ENCODE data around the gene TCF7L1.
"Not testable (repeated sequence)": the region's sequence is repeated elsewhere in the genome, so short reads cannot be mapped to it uniquely, and the experiment has no call there.

The TCF7L1 gene

DNA sequence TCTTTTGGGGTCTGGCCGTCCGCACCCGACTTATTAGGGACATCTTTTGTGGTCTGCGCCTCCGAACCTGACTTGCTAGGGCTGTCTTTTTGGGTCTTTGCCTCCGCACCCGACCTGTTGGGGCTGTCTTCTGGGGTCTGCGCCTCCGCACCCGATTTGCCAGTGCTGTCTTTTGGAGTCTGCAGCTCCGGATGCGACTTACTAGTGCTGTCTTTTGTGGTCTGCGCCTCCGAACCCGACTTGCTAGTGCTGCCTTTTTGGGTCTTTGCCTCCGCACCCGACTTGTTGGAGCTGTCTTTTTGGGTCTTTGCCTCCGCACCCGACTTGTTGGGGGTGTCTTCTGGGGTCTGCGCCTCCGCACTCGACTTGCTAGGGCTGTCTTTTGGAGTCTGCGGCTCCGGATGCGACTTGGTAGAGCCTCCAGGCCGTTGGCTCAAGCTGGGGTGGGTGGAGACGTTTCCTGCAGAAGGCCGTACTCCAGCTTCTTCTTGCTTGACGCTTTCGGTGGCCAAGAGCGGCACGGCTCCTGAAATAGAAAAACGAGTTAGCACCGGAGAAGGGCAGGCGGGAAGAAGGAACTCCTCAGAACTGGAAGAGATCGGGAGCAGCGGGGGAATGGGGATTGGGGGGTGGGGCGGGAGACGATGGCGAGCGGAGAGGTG is 194.1 kb downstream of the TCF7L1 start:
- DNase-seq (ENCODE audit: extremely low read depth, low read depth): no peak
- TF ChIP-seq, protein P1, sequence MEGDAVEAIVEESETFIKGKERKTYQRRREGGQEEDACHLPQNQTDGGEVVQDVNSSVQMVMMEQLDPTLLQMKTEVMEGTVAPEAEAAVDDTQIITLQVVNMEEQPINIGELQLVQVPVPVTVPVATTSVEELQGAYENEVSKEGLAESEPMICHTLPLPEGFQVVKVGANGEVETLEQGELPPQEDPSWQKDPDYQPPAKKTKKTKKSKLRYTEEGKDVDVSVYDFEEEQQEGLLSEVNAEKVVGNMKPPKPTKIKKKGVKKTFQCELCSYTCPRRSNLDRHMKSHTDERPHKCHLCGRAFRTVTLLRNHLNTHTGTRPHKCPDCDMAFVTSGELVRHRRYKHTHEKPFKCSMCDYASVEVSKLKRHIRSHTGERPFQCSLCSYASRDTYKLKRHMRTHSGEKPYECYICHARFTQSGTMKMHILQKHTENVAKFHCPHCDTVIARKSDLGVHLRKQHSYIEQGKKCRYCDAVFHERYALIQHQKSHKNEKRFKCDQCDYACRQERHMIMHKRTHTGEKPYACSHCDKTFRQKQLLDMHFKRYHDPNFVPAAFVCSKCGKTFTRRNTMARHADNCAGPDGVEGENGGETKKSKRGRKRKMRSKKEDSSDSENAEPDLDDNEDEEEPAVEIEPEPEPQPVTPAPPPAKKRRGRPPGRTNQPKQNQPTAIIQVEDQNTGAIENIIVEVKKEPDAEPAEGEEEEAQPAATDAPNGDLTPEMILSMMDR (IDR thresholded peaks at IDR 0.05; ENCODE audit: low read depth, low read length, missing control alignments): no peak
- H3K4me3 ChIP-seq (replicated peaks; ENCODE audit: low read depth, low read length): peak overlapping the region; percentile 91

DNA sequence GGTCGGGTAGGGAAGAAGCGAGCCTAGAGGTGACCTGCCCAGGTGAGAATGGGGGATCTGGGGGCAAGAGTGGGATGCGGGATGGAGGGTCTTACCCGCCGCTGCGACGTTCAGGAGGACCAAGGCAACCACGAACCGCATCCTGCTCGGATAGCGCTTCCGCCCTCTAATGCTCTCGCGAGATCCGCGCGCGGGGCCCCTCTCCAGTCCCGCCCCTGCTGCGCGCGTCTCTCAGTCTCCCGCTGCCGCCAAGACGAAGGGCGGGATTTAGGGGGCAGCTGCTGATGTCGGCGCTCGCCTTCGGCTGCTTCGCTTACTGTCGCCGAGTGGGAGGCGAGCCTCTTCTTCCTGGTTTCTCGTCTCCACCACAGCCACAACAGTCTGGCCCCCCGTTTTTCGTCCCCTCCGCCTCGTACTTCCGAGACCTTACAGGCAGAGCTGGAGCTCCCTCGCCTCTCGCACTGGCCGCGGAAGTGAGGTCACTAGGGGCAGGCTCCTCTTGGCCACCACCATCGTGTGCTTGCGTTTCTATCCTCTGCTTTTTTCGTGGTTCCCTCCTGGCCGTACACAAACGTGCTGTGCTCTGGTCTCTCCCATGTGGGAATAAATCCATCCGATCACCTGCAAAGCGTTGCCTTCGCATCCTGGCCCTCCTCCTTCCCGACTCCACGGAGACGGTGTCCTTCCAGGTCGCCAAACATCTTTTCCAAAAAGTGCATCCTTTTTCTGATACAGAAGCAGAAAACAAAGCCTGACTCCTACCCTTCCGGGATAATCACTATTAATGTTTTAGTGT is 194.8 kb downstream of the TCF7L1 start, which contains the start of gene TGOLN2:
TSS of gene TGOLN2 (minus strand) at position 168 of the 796 bp plus-strand sequence. CDS start at position 141, 27 bp downstream.
- peak within 1 kb of the TSS; percentile 91 for H3K4me3 ChIP-seq (replicated peaks; ENCODE audit: low read depth, low read length)
- TF ChIP-seq, protein P1 (IDR thresholded peaks at IDR 0.05; ENCODE audit: low read depth, low read length, missing control alignments): no peak
- peak; percentile 37 for DNase-seq (ENCODE audit: extremely low read depth, low read depth)

DNA sequence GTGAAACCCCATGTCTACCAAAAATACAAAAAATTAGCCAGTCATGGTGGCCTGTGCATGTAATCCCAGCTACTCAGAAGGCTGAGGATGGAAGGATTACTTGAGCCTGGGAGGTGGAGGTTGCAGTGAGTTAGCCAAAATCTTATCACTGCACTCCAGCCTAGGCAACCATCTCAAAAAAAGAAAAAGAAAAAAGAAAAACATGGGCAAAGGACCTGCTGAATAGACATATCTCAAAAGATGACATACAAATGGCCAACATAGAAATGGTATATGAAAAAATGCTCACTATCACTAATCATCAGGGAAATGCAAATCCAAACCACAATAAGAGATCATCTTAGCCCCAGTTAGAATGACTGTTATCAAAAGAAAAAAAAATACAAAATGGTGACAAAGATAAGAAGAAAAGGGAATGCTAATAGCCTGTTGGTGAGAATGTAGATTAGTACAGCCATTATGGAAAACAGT is 196.0 kb downstream of the TCF7L1 start:
- no peak overlapping the region for H3K4me3 ChIP-seq (replicated peaks; ENCODE audit: low read depth, low read length)
- DNase-seq (ENCODE audit: extremely low read depth, low read depth): no peak
- TF ChIP-seq, protein P1 (IDR thresholded peaks at IDR 0.05; ENCODE audit: low read depth, low read length, missing control alignments): no peak

DNA sequence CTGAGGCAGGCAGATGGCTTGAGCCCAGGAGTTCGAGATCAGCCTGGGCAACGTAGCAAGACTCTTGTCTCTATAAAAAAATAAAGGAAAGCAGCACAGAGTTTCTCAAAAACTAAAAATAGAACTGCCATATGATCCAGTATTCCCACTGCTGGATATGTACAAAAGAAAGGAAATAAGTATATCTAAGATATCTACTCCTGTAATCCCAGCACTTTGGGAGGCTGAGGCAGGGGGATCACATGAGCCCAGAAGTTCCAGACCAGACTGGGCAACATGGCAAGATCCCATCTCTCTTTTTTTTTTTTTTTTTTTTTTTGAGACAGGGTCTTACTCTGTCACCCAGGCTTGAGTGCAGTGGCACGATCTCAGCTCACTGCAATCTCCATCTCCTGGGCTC is 196.5 kb downstream of the TCF7L1 start:
- not testable (repeated sequence) for H3K4me3 ChIP-seq (replicated peaks; ENCODE audit: low read depth, low read length); DNase-seq (ENCODE audit: extremely low read depth, low read depth)

DNA sequence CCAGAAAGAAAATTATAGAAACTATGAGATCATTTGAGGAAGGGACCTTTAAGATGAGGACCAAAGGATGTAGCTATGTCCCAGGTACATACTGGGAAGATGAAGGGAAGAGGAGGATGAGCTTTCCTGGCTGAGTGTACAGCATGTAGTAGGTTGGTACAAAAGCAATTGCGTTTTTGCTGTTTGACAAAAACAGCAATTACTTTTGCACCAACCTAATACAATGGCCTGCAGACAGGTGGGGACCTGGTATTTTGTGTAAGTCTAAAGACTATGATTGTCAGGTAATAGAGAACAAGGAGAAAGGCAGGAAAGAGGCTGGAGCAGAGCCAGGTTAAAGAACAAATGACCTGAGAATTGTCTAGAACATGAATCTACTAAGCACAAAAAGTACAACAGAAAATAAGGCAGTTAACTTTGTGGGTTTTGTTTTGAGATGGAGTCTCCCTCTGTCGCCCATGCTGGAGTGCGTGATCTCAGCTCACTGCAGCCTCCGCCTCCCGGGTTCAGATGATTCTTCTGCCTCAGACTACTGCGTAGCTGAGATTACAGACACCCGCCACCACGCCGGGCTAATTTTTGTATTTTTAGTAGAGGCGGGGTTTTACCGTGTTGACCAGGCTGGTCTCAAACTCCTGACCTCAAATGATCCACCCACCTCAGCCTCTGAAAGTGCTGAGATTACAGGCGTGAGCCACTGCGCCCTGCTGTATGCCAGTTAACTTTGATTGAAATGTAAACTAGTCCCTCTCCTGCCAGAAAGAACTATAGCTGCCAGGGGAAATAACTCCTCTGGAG is 197.8 kb downstream of the TCF7L1 start:
- no peak for DNase-seq (ENCODE audit: extremely low read depth, low read depth)
- TF ChIP-seq, protein P1 (IDR thresholded peaks at IDR 0.05; ENCODE audit: low read depth, low read length, missing control alignments): no peak
- H3K4me3 ChIP-seq (replicated peaks; ENCODE audit: low read depth, low read length): no peak overlapping the region

DNA sequence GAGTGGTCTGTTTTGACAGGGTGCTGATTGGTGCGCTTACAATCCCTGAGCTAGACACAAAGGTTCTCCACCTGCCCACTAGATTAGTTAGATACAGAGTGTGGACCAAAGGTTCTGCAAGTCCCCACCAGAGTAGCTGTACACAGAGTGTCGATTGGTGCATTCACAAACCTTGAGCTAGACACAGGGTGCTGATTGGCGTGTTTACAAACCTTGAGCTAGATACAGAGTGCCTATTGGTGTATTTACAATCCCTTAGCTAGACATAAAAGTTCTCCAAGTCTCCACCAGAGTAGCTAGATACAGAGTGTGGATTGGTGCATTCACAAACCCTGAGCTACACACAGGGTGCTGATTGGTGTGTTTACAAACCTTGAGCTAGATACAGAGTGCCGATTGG is 200.7 kb downstream of the TCF7L1 start:
- not testable (repeated sequence) for DNase-seq (ENCODE audit: extremely low read depth, low read depth)

DNA sequence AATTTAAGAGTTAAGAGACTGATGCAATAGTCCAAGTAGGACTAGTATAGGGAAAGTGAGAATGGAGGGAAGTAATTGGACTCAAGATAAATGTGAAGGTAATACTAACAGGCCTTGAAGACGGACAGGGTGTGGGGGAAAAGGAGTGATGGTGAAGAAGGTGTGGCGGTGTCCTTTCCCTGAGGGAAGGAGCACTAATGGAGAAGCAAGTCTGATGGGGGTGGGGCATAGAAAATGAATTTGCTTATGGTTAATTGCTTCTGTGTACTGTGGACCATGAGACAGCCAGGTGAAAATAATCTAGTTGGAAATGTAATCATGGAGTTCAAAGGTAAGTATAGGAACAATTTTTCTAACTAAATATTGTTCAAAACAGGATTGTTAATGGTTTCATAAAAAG is 201.7 kb downstream of the TCF7L1 start:
- DNase-seq (ENCODE audit: extremely low read depth, low read depth): no peak
- TF ChIP-seq, protein P1 (IDR thresholded peaks at IDR 0.05; ENCODE audit: low read depth, low read length, missing control alignments): no peak
- H3K4me3 ChIP-seq (replicated peaks; ENCODE audit: low read depth, low read length): no peak overlapping the region

More for the DNA sequence above, 200.7 kb downstream of the TCF7L1 start:
- not testable (repeated sequence) for H3K4me3 ChIP-seq (replicated peaks; ENCODE audit: low read depth, low read length)
